Measurements from ENCODE around the gene SHQ1. TPM values are rescaled to one million over a fixed set of nuclear protein-coding genes. Genes with fewer than 3 reads are reported as not detected.

The SHQ1 gene
- total and polyA plus RNA-seq, 2 donors (not counting 3 experiments of a cell fraction or from before 2014, with no cell fraction given) = 7.3 to 20.6 TPM

GRCh38 chr3:72836416-72836815, 11.8 kb downstream of the SHQ1 start:
- FAIRE-seq = no peak
- H3K9ac ChIP-seq (replicated peaks; ENCODE audit: extremely low read depth, insufficient read depth, low read length) = no peak overlapping the region
- dilution Hi-C loops (cut with MboI; ENCODE audit: extremely low pct_ligation_motif_present, low sequenced_read_pairs) (no loop called here), intact Hi-C loops (cut with micrococcal nuclease) (no loop called here)
- no peaks in the 10 kb centered on the region for H3K9me3 ChIP-seq (replicated peaks; ENCODE audit: control insufficient read depth, insufficient read depth, low read length)
- ChIA-PET CTCF (interaction anchor here (0.9 kb wide), 1 partner anchor 16 kb away, joined by 3 read pairs; no protein-coding TSS in a partner anchor), POLR2A (interaction anchor here (0.7 kb wide), 1 partner anchor 11 kb away, joined by 3 read pairs; no protein-coding TSS in a partner anchor)
- BruUV-seq (replicated peaks) = no TSS peak
- H3K4me3 ChIP-seq (replicated peaks in 1 of 3; ENCODE audit: insufficient read depth in 1 of 3, low read depth in 1 of 3, low read length in 3 of 3) = no peak overlapping the region
- no peak overlapping the region for H3K4me2 ChIP-seq (ENCODE audit: insufficient read depth, low read length)
- no peaks in the 10 kb centered on the region for H4K20me1 ChIP-seq (replicated peaks; ENCODE audit: control insufficient read depth, extremely low read depth, insufficient read depth, low read length)
- no peak for DNase-seq (ENCODE audit: low read depth, low spot score)
- no peaks in the 10 kb centered on the region for H3K79me2 ChIP-seq (ENCODE audit: control insufficient read depth, insufficient read depth, low read length)
- no peak overlapping the region for H2AFZ ChIP-seq (ENCODE audit: low read depth, low read length)
- peaks cover 2 to 6% of the 10 kb centered on the region in 2 experiments for H3K36me3 ChIP-seq (ENCODE audit: control insufficient read depth in 2 of 2, extremely low read depth in 1 of 2, insufficient read depth in 2 of 2, low read length in 2 of 2)
- no peaks in the 10 kb centered on the region for H3K27me3 ChIP-seq (ENCODE audit: control insufficient read depth in 2 of 2, insufficient read depth in 2 of 2, low read length in 2 of 2)
- TF ChIP-seq GATA2 (IDR thresholded peaks at IDR 0.05; ENCODE audit: insufficient read depth, insufficient read length, low read depth, low read length) (no peak), POLR2A (IDR thresholded peaks at IDR 0.05; ENCODE audit: low read depth, low read length) (no peak), POLR2AphosphoS5 (IDR thresholded peaks at IDR 0.05; ENCODE audit: insufficient read depth, low read depth, low read length) (no peak), EZH2 (IDR thresholded peaks at IDR 0.05; ENCODE audit: borderline replicate concordance, low read depth, low read length, severe bottlenecking) (no peak), JUN (IDR thresholded peaks at IDR 0.05; ENCODE audit: borderline replicate concordance, insufficient read depth, insufficient read length, low read depth) (no peak)
- TF ChIP-seq, protein P1, sequence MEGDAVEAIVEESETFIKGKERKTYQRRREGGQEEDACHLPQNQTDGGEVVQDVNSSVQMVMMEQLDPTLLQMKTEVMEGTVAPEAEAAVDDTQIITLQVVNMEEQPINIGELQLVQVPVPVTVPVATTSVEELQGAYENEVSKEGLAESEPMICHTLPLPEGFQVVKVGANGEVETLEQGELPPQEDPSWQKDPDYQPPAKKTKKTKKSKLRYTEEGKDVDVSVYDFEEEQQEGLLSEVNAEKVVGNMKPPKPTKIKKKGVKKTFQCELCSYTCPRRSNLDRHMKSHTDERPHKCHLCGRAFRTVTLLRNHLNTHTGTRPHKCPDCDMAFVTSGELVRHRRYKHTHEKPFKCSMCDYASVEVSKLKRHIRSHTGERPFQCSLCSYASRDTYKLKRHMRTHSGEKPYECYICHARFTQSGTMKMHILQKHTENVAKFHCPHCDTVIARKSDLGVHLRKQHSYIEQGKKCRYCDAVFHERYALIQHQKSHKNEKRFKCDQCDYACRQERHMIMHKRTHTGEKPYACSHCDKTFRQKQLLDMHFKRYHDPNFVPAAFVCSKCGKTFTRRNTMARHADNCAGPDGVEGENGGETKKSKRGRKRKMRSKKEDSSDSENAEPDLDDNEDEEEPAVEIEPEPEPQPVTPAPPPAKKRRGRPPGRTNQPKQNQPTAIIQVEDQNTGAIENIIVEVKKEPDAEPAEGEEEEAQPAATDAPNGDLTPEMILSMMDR (IDR thresholded peaks at IDR 0.05; ENCODE audit: extremely low read depth in 1 of 2, insufficient read depth in 1 of 2, low read depth in 1 of 2, low read length in 2 of 2) = no peak
- H3K27ac ChIP-seq (ENCODE audit: insufficient read depth, low read depth, low read length) = no peak overlapping the region
- H3K9me1 ChIP-seq (replicated peaks; ENCODE audit: control insufficient read depth, extremely low read depth, insufficient read depth, low read length) = no peaks in the 10 kb centered on the region
- H3K4me1 ChIP-seq (ENCODE audit: control insufficient read depth, extremely low read depth, insufficient read depth, low read length) = no peaks in the 10 kb centered on the region

Measured in endothelial cell of umbilical vein (primary cell).